ENCODE measurements around the gene FOXI1. TPM values are rescaled to one million over a fixed set of nuclear protein-coding genes. Genes with fewer than 3 reads are reported as not detected.

FOXI1 gene
- total RNA-seq: under 1 TPM in 1 of 2 donors, not detected in 1; 0.21 TPM
- long read RNA-seq: 0 reads

- intact Hi-C loops (cut with DNase I, micrococcal nuclease): no loop called here
- no peak for DNase-seq
- no peak for ATAC-seq
These were observed at the start of gene FOXI1 for GRCh38 chr5:170105642-170106611. FOXI1 (plus strand) TSS chr5:170105897; CDS start chr5:170105958, 61 bp downstream.

GRCh38 chr5:170056561-170057267 lies 49.0 kb upstream of the FOXI1 start:
- intact Hi-C loops (cut with DNase I, micrococcal nuclease): no loop called here
- no peak for DNase-seq
- ATAC-seq: no peak

GRCh38 chr5:170057311-170057710 lies 48.4 kb upstream of the FOXI1 start:
- DNase-seq (no peak), ATAC-seq (no peak)
- intact Hi-C loops (cut with DNase I, micrococcal nuclease): no loop called here

- ATAC-seq (no peak), DNase-seq (no peak)
- intact Hi-C loops (cut with DNase I, micrococcal nuclease): no loop called here
These were observed 46.5 kb upstream of the FOXI1 start for GRCh38 chr5:170059221-170059620.

GRCh38 chr5:170067152-170067551 lies 38.5 kb upstream of the FOXI1 start:
- intact Hi-C loops (cut with DNase I, micrococcal nuclease): no loop called here
- no peak for ATAC-seq
- no peak for DNase-seq

- intact Hi-C loops (cut with DNase I, micrococcal nuclease): no loop called here
- DNase-seq (no peak), ATAC-seq (no peak)
These were observed 38.0 kb upstream of the FOXI1 start for GRCh38 chr5:170067574-170068170.

- DNase-seq (no peak), ATAC-seq (no peak)
- intact Hi-C loops (cut with DNase I, micrococcal nuclease): no loop called here
These were observed 36.2 kb upstream of the FOXI1 start for GRCh38 chr5:170069512-170069911.

- peak in 1 of 2 donors; percentile 16 for DNase-seq
These were observed 34.9 kb upstream of the FOXI1 start for GRCh38 chr5:170070556-170071412.

GRCh38 chr5:170071748-170072147 lies 33.9 kb upstream of the FOXI1 start:
- no peak for ATAC-seq
- DNase-seq: no peak
- intact Hi-C loops (cut with DNase I, micrococcal nuclease): no loop called here

More at GRCh38 chr5:170070556-170071412, 34.9 kb upstream of the FOXI1 start:
- intact Hi-C loops (cut with DNase I, micrococcal nuclease): no loop called here
- ATAC-seq: no peak

GRCh38 chr5:170075696-170076095 lies 30.0 kb upstream of the FOXI1 start:
- no peak for ATAC-seq
- DNase-seq: no peak
- intact Hi-C loops (cut with DNase I, micrococcal nuclease): no loop called here

- intact Hi-C loops (cut with DNase I, micrococcal nuclease): no loop called here
- no peak for DNase-seq
- no peak for ATAC-seq
These were observed 29.5 kb upstream of the FOXI1 start for GRCh38 chr5:170076211-170076610.

- intact Hi-C loops (cut with DNase I, micrococcal nuclease): no loop called here
- ATAC-seq: no peak
- DNase-seq: no peak
These were observed 29.0 kb upstream of the FOXI1 start for GRCh38 chr5:170076739-170077138.

GRCh38 chr5:170077526-170077925 lies 28.2 kb upstream of the FOXI1 start:
- intact Hi-C loops (cut with DNase I, micrococcal nuclease): no loop called here
- DNase-seq: no peak
- no peak for ATAC-seq

GRCh38 chr5:170078458-170078857 lies 27.2 kb upstream of the FOXI1 start:
- DNase-seq: no peak
- ATAC-seq: no peak
- intact Hi-C loops (cut with DNase I, micrococcal nuclease): no loop called here

- intact Hi-C loops (cut with DNase I, micrococcal nuclease): no loop called here
- DNase-seq: no peak
- ATAC-seq: no peak
These were observed 26.8 kb upstream of the FOXI1 start for GRCh38 chr5:170078931-170079330.

GRCh38 chr5:170080217-170080616 lies 25.5 kb upstream of the FOXI1 start:
- intact Hi-C loops (cut with DNase I, micrococcal nuclease): no loop called here
- no peak for DNase-seq

GRCh38 chr5:170080786-170081445 lies 24.8 kb upstream of the FOXI1 start:
- no peak for DNase-seq
- intact Hi-C loops (cut with DNase I, micrococcal nuclease): no loop called here
- ATAC-seq: no peak

More at GRCh38 chr5:170080217-170080616, 25.5 kb upstream of the FOXI1 start:
- no peak for ATAC-seq

- DNase-seq: no peak
- no peak for ATAC-seq
- intact Hi-C loops (cut with DNase I, micrococcal nuclease): no loop called here
These were observed 24.1 kb upstream of the FOXI1 start for GRCh38 chr5:170081616-170082015.

Measured in left colon (tissue), 2 donors.